WTC11 (cell line): ENCODE measurements around the gene DEXI. TPM values are rescaled to one million over a fixed set of nuclear protein-coding genes. Genes with fewer than 3 reads are reported as not detected.

ENCODE experiments used
- AR ChIP-seq: fragments of 250-450 bp; sonication (Bioruptor Pico); IDR thresholded peaks from 2 replicates; pipeline ENCODE4 v1.9.0; 2021; ENCODE audit warnings: mild to moderate bottlenecking
- ATF1 ChIP-seq: sonication (generic); formaldehyde crosslinking; IDR thresholded peaks from 2 replicates; pipeline ENCODE4 v1.8.1; 2023; ENCODE audit warnings: mild to moderate bottlenecking, moderate library complexity, missing genetic modification reagents
- CDX4 ChIP-seq: fragments of 250-450 bp; sonication (Bioruptor Pico); IDR thresholded peaks from 2 replicates; pipeline ENCODE4 v1.9.0; 2021; ENCODE audit warnings: moderate library complexity, mild to moderate bottlenecking, inconsistent platforms, borderline replicate concordance
- CREB1 ChIP-seq: sonication (generic); formaldehyde crosslinking; IDR thresholded peaks from 2 replicates; pipeline ENCODE4 v1.8.0; 2023; ENCODE audit warnings: mild to moderate bottlenecking, missing genetic modification reagents
- CREM ChIP-seq: sonication (generic); formaldehyde crosslinking; IDR thresholded peaks from 2 replicates; pipeline ENCODE4 v1.8.1; 2022; ENCODE audit warnings: mild to moderate bottlenecking, missing genetic modification reagents, moderate library complexity
- ELF4 ChIP-seq: sonication (generic); formaldehyde crosslinking; IDR thresholded peaks from 2 replicates; pipeline ENCODE4 v1.8.1; 2022; ENCODE audit warnings: low read depth, mild to moderate bottlenecking, moderate library complexity, missing genetic modification reagents
- ESRRA ChIP-seq: sonication (generic); formaldehyde crosslinking; IDR thresholded peaks from 2 replicates; pipeline ENCODE4 v1.8.1; 2022; ENCODE audit warnings: mild to moderate bottlenecking, missing genetic modification reagents, borderline replicate concordance
- FOXP1 ChIP-seq: sonication (generic); formaldehyde crosslinking; IDR thresholded peaks from 2 replicates; pipeline ENCODE4 v1.8.0; 2022; ENCODE audit warnings: missing genetic modification reagents, mild to moderate bottlenecking, moderate library complexity, borderline replicate concordance
- NFE2L1 ChIP-seq: sonication (generic); formaldehyde crosslinking; IDR thresholded peaks from 2 replicates; pipeline ENCODE4 v1.8.1; 2023; ENCODE audit warnings: missing genetic modification reagents
- NR1H2 ChIP-seq: sonication (generic); formaldehyde crosslinking; IDR thresholded peaks from 2 replicates; pipeline ENCODE4 v1.9.0; 2021; ENCODE audit warnings: mild to moderate bottlenecking, moderate library complexity, missing genetic modification reagents
- OVOL2 ChIP-seq: fragments of 250-450 bp; sonication (Bioruptor Pico); IDR thresholded peaks from 2 replicates; pipeline ENCODE4 v1.9.0; 2021; ENCODE audit warnings: mild to moderate bottlenecking, borderline replicate concordance
- RELA ChIP-seq: sonication (generic); formaldehyde crosslinking; IDR thresholded peaks from 2 replicates; pipeline ENCODE4 v1.8.1; 2022; ENCODE audit warnings: missing genetic modification reagents, mild to moderate bottlenecking, borderline replicate concordance
- SMAD3 ChIP-seq: sonication (generic); formaldehyde crosslinking; IDR thresholded peaks from 2 replicates; pipeline ENCODE4 v1.8.0; 2022; ENCODE audit warnings: missing genetic modification reagents, mild to moderate bottlenecking, borderline replicate concordance
- TEAD4 ChIP-seq: sonication (generic); formaldehyde crosslinking; IDR thresholded peaks from 2 replicates; pipeline ENCODE4 v1.8.0; 2022; ENCODE audit warnings: mild to moderate bottlenecking, missing genetic modification reagents
- ZNF138 ChIP-seq: sonication (generic); formaldehyde crosslinking; conservative IDR thresholded peaks from 2 replicates; pipeline ENCODE4 v1.8.1; 2022; ENCODE audit warnings: mild to moderate bottlenecking, moderate library complexity, missing genetic modification reagents
- ZNF219 ChIP-seq: sonication (generic); formaldehyde crosslinking; IDR thresholded peaks from 2 replicates; pipeline ENCODE4 v1.8.0; 2023; ENCODE audit warnings: missing genetic modification reagents, mild to moderate bottlenecking, borderline replicate concordance
- ZNF263 ChIP-seq: sonication (generic); formaldehyde crosslinking; IDR thresholded peaks from 2 replicates; pipeline ENCODE4 v1.8.1; 2022; ENCODE audit warnings: low read depth, mild to moderate bottlenecking, moderate library complexity, missing genetic modification reagents
- ZNF317 ChIP-seq: sonication (generic); formaldehyde crosslinking; IDR thresholded peaks from 2 replicates; pipeline ENCODE4 v1.8.1; 2023; ENCODE audit warnings: low read depth, mild to moderate bottlenecking, moderate library complexity, missing genetic modification reagents, borderline replicate concordance
- ZNF532 ChIP-seq: fragments of 250-450 bp; sonication (Bioruptor Pico); IDR thresholded peaks from 2 replicates; pipeline ENCODE4 v1.9.0; 2021; ENCODE audit warnings: mild to moderate bottlenecking, borderline replicate concordance
- total RNA-seq: library from RNA; stranded (reverse); gene quantifications from 3 replicates; pipeline ENCODE4 v1.2.3, GENCODE V29; 2021
- TF ChIP-seq, protein P1 (sequence below): sonication (generic); formaldehyde crosslinking; IDR thresholded peaks from 2 replicates; pipeline ENCODE4 v1.8.1; 2023; ENCODE audit warnings: mild to moderate bottlenecking, missing genetic modification reagents, borderline replicate concordance
- TF ChIP-seq, protein P2 (sequence below): sonication (generic); formaldehyde crosslinking; conservative IDR thresholded peaks from 2 replicates; pipeline ENCODE4 v1.8.1; 2023; ENCODE audit warnings: mild to moderate bottlenecking, low read depth, missing genetic modification reagents, moderate library complexity
- TF ChIP-seq, protein P3 (sequence below): sonication (generic); formaldehyde crosslinking; IDR thresholded peaks from 2 replicates; pipeline ENCODE4 v1.8.1; 2022; ENCODE audit warnings: low read depth, missing genetic modification reagents, borderline replicate concordance

Gene DEXI
- total RNA-seq, 1 experiment from 2014 or later, result 33.7 TPM

DNA sequence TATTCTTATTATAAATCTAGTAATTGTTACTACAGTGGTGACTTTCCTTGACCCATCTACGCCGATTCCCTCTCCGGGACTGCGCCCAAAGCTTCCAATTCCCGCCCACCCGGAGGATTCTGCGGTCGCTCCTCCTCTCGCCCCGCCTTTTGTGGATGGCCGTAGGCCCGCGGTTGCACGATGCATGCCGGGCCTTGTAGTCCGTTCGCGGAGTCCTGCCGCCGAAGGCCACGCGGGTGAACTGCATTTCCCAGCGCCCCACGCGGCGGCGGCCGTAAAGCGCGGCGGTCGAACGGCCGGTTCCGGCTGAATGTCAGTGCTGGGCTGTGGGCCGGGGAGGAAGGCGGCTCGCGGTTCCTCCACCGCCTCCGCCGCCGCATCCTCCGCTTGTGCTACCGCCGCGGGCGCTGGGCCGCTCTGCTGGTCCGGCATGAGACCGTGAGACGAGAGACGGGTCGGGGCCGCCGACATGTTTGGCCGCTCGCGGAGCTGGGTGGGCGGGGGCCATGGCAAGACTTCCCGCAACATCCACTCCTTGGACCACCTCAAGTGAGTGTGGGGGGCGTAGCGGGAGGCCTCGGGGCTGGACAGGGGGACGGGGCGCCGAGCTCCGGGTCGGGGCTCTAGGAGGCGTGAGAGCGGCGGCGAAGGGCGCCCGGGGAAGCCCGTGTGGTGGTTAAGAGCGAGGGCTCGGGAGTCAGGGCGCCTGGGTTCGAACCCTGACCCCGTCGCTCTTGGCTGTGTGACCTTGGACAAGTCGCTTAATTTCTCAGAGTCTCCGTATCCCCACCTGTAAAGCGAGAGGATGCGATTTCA is 2.2 kb upstream of the DEXI start, which contains the start of gene CLEC16A (continued):
- TF ChIP-seq AR (CRISPR knock-in tag), result no peak
- TF ChIP-seq TEAD4 (CRISPR knock-in tag), result no peak
- TF ChIP-seq ELF4 (CRISPR knock-in tag), result no peak
- no peak for TF ChIP-seq ZNF138 (CRISPR knock-in tag)
- TF ChIP-seq CREB1 (CRISPR knock-in tag), result no peak
- TF ChIP-seq RELA, result 0 out of 2 replicates have a peak, but pooled peaks have one; percentile 41
- TF ChIP-seq NR1H2 (CRISPR knock-in tag), result no peak
- no peak for TF ChIP-seq NFE2L1 (CRISPR knock-in tag)
- TF ChIP-seq CDX4 (CRISPR knock-in tag), result no peak
- TF ChIP-seq SMAD3, result no peak
- no peak for TF ChIP-seq ZNF317
- TF ChIP-seq ZNF532 (CRISPR knock-in tag), result no peak
- TF ChIP-seq CREM (CRISPR knock-in tag), result no peak; the same call in 1 of the 2 replicates
- TF ChIP-seq, protein P1, sequence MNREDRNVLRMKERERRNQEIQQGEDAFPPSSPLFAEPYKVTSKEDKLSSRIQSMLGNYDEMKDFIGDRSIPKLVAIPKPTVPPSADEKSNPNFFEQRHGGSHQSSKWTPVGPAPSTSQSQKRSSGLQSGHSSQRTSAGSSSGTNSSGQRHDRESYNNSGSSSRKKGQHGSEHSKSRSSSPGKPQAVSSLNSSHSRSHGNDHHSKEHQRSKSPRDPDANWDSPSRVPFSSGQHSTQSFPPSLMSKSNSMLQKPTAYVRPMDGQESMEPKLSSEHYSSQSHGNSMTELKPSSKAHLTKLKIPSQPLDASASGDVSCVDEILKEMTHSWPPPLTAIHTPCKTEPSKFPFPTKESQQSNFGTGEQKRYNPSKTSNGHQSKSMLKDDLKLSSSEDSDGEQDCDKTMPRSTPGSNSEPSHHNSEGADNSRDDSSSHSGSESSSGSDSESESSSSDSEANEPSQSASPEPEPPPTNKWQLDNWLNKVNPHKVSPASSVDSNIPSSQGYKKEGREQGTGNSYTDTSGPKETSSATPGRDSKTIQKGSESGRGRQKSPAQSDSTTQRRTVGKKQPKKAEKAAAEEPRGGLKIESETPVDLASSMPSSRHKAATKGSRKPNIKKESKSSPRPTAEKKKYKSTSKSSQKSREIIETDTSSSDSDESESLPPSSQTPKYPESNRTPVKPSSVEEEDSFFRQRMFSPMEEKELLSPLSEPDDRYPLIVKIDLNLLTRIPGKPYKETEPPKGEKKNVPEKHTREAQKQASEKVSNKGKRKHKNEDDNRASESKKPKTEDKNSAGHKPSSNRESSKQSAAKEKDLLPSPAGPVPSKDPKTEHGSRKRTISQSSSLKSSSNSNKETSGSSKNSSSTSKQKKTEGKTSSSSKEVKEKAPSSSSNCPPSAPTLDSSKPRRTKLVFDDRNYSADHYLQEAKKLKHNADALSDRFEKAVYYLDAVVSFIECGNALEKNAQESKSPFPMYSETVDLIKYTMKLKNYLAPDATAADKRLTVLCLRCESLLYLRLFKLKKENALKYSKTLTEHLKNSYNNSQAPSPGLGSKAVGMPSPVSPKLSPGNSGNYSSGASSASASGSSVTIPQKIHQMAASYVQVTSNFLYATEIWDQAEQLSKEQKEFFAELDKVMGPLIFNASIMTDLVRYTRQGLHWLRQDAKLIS (CRISPR knock-in tag), result no peak
- no peak; the same call in 1 of the 2 replicates for TF ChIP-seq ESRRA (CRISPR knock-in tag)
- TF ChIP-seq ATF1 (CRISPR knock-in tag), result no peak
- no peak for TF ChIP-seq ZNF263 (CRISPR knock-in tag)
- TF ChIP-seq FOXP1, result no peak
- TF ChIP-seq, protein P2, sequence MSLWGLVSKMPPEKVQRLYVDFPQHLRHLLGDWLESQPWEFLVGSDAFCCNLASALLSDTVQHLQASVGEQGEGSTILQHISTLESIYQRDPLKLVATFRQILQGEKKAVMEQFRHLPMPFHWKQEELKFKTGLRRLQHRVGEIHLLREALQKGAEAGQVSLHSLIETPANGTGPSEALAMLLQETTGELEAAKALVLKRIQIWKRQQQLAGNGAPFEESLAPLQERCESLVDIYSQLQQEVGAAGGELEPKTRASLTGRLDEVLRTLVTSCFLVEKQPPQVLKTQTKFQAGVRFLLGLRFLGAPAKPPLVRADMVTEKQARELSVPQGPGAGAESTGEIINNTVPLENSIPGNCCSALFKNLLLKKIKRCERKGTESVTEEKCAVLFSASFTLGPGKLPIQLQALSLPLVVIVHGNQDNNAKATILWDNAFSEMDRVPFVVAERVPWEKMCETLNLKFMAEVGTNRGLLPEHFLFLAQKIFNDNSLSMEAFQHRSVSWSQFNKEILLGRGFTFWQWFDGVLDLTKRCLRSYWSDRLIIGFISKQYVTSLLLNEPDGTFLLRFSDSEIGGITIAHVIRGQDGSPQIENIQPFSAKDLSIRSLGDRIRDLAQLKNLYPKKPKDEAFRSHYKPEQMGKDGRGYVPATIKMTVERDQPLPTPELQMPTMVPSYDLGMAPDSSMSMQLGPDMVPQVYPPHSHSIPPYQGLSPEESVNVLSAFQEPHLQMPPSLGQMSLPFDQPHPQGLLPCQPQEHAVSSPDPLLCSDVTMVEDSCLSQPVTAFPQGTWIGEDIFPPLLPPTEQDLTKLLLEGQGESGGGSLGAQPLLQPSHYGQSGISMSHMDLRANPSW (CRISPR knock-in tag), result no peak
- no peak for TF ChIP-seq OVOL2
- TF ChIP-seq ZNF219 (CRISPR knock-in tag), result no peak
- TF ChIP-seq, protein P3, sequence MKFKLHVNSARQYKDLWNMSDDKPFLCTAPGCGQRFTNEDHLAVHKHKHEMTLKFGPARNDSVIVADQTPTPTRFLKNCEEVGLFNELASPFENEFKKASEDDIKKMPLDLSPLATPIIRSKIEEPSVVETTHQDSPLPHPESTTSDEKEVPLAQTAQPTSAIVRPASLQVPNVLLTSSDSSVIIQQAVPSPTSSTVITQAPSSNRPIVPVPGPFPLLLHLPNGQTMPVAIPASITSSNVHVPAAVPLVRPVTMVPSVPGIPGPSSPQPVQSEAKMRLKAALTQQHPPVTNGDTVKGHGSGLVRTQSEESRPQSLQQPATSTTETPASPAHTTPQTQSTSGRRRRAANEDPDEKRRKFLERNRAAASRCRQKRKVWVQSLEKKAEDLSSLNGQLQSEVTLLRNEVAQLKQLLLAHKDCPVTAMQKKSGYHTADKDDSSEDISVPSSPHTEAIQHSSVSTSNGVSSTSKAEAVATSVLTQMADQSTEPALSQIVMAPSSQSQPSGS (CRISPR knock-in tag), result no peak
